Posterior vena cava (tissue), 2 donors: ENCODE results near the gene UPF1. TPM values are rescaled to one million over a fixed set of nuclear protein-coding genes. Genes with fewer than 3 reads are reported as not detected.

Experiments
- DNase-seq: peaks from one replicate; pipeline ENCODE4 v3.0.0-alpha.2; 2020; ENCODE audit warnings: low spot score
- intact Hi-C, 2 donors: fragments of 100-400 bp; cut with DNase I; formaldehyde crosslinking; loops; one replicate each; pipeline versions ENCODE4 v1.14.1 to v1.14.2; 2022 to 2023
- total RNA-seq, 2 donors: library from RNA; stranded (reverse); fragmentation: NEBNext Ultra II Directional; extraction: Animal tissue kit (Norgen Biotek cat#: 25700); gene quantifications; one replicate each; pipeline ENCODE4 v1.2.1, GENCODE V29; 2021
- donor health status: DM: yes; HTN: yes; CAD: no.
- donor health status: DM: yes; HTN: yes; CAD: no.

Gene UPF1
- total RNA-seq, 2 donors from 2014 or later, result 45.1 to 56.5 TPM

- intact Hi-C loops, result no loop called here
- DNase-seq, result no peak
Measured at GRCh38 chr19:18883526-18884304, 52.0 kb downstream of the UPF1 start.

- intact Hi-C loops, result no loop called here
- no peak for DNase-seq
Measured at GRCh38 chr19:18886972-18887371, 55.2 kb downstream of the UPF1 start.

GRCh38 chr19:18889949-18890745, 58.4 kb downstream of the UPF1 start:
- intact Hi-C loops, result no loop called here
- no peak for DNase-seq

GRCh38 chr19:18893587-18894253, 62.0 kb downstream of the UPF1 start:
- intact Hi-C loops, result no loop called here
- no peak for DNase-seq

GRCh38 chr19:18894254-18895037, 62.7 kb downstream of the UPF1 start:
- intact Hi-C loops, result no loop called here
- DNase-seq, result peak; percentile 76

GRCh38 chr19:18895038-18895823, 63.5 kb downstream of the UPF1 start:
- DNase-seq, result no peak
- intact Hi-C loops, result no loop called here

- intact Hi-C loops, result no loop called here
- DNase-seq, result no peak
Measured at GRCh38 chr19:18895824-18896341, 64.1 kb downstream of the UPF1 start, which contains the start of gene CERS1. CERS1 (minus strand) TSS chr19:18896158; CDS start chr19:18896072, 86 bp downstream.

GRCh38 chr19:18896421-18896841, 64.7 kb downstream of the UPF1 start:
- intact Hi-C loops, result no loop called here

GRCh38 chr19:18897094-18898029, 65.6 kb downstream of the UPF1 start:
- intact Hi-C loops, result no loop called here
- DNase-seq, result no peak

More at GRCh38 chr19:18896421-18896841, 64.7 kb downstream of the UPF1 start:
- DNase-seq, result no peak

- no peak for DNase-seq
- intact Hi-C loops, result no loop called here
Measured at GRCh38 chr19:18898081-18898606, 66.4 kb downstream of the UPF1 start.

GRCh38 chr19:18898607-18899408, 67.0 kb downstream of the UPF1 start:
- DNase-seq, result no peak
- intact Hi-C loops, result no loop called here

GRCh38 chr19:18899624-18900560, 68.1 kb downstream of the UPF1 start:
- intact Hi-C loops, result loop anchor here in 1 of 2 donors (5.0 kb wide), 1 partner anchor 388 kb away; no protein-coding TSS in a partner anchor
- no peak for DNase-seq

- DNase-seq, result no peak
- intact Hi-C loops, result loop anchor here in 1 of 2 donors (5.0 kb wide), 1 partner anchor 389 kb away; no protein-coding TSS in a partner anchor
Measured at GRCh38 chr19:18900700-18901481, 69.1 kb downstream of the UPF1 start.

- intact Hi-C loops, result loop anchor here in 1 of 2 donors (5.0 kb wide), 1 partner anchor 389 kb away; no protein-coding TSS in a partner anchor
- DNase-seq, result no peak
Measured at GRCh38 chr19:18901491-18901890, 69.7 kb downstream of the UPF1 start.
